SK-N-SH (cell line): ENCODE results near the gene STEAP3. TPM values are rescaled to one million over a fixed set of nuclear protein-coding genes. Genes with fewer than 3 reads are reported as not detected.

Source experiments
- CTCF ChIA-PET: fragments of 300-600, 350-600 bp; formaldehyde crosslinking; extraction: SDS; loops from one replicate; lab custom pipeline; 2021; lab: Yijun Ruan, JAX
- POLR2A ChIA-PET: fragments of 350-600 bp; sonication (Branson Sonifier 250); formaldehyde crosslinking; extraction: SDS; loops from one replicate; lab custom pipeline; 2020; ENCODE audit warnings: antibody characterized with exemption, inconsistent platforms; lab: Yijun Ruan, JAX
- DNase-seq: peaks from one replicate; pipeline ENCODE4 v3.0.0; 2012
- H2AFZ ChIP-seq: fragments of 200-600 bp; sonication (generic); 2 replicates; pipeline ENCODE4 v1.8.1; 2016; ENCODE audit warnings: antibody characterized with exemption, mild to moderate bottlenecking, low read depth
- H3F3A ChIP-seq: fragments of 200-600 bp; sonication (generic); replicated peaks from 2 replicates; pipeline ENCODE3; 2016; ENCODE audit warnings: antibody characterized with exemption, mild to moderate bottlenecking; ENCODE audit not compliant: insufficient read depth
- H3K27ac ChIP-seq, 2 experiments: fragments of 200-500 bp in 1 of 2; fragments of 200-600 bp in 1 of 2; sonication (Bioruptor generic) in 1 of 2; sonication (generic), shearing (Covaris generic) in 1 of 2; 2 replicates each; pipeline versions ENCODE4 v1.5.1 to v1.6.1; 2014 to 2016; ENCODE audit warnings: low read depth in 2 of 2, inconsistent platforms in 1 of 2, low read length in 1 of 2, mild to moderate bottlenecking in 1 of 2, mixed read lengths in 1 of 2
- H3K27me3 ChIP-seq: fragments of 200-600 bp; sonication (generic), shearing (Covaris generic); 2 replicates; pipeline ENCODE4 v1.6.1; 2016; ENCODE audit warnings: mixed run types; ENCODE audit not compliant: insufficient read depth
- H3K36me3 ChIP-seq, 2 experiments: fragments of 200-500 bp in 1 of 2; fragments of 200-600 bp in 1 of 2; sonication (Bioruptor generic) in 1 of 2; sonication (generic) in 1 of 2; replicated peaks in 1 of 2; 2 replicates each; pipeline versions ENCODE3 to v1.5.1; 2014 to 2016; ENCODE audit warnings: low read length in 1 of 2, mild to moderate bottlenecking in 1 of 2; ENCODE audit not compliant: insufficient read depth in 2 of 2, control insufficient read depth in 1 of 2
- H3K4me1 ChIP-seq, 2 experiments: fragments of 200-500 bp in 1 of 2; fragments of 200-600 bp in 1 of 2; sonication (Bioruptor generic) in 1 of 2; sonication (generic), shearing (Covaris generic) in 1 of 2; 2 replicates each; pipeline versions ENCODE4 v1.5.1 to v1.6.1; 2014 to 2016; ENCODE audit warnings: low read depth in 1 of 2, low read length in 1 of 2, mixed run types in 1 of 2; ENCODE audit not compliant: insufficient read depth in 2 of 2, control insufficient read depth in 1 of 2
- H3K4me2 ChIP-seq: fragments of 200-600 bp; sonication (generic), shearing (Covaris generic); 2 replicates; pipeline ENCODE4 v1.6.1; 2017; ENCODE audit warnings: mixed run types
- H3K4me3 ChIP-seq, 2 experiments: fragments of 200-500 bp in 1 of 2; fragments of 200-600 bp in 1 of 2; sonication (Bioruptor generic) in 1 of 2; sonication (generic), shearing (Covaris generic) in 1 of 2; 2 replicates each; pipeline versions ENCODE4 v1.5.1 to v1.8.1; 2014 to 2016; ENCODE audit warnings: low read depth in 2 of 2, inconsistent platforms in 1 of 2, low read length in 1 of 2, mild to moderate bottlenecking in 1 of 2, mixed read lengths in 1 of 2, moderate library complexity in 1 of 2
- H3K79me2 ChIP-seq: fragments of 200-600 bp; sonication (generic); 2 replicates; pipeline ENCODE4 v1.8.1; 2017; ENCODE audit warnings: mild to moderate bottlenecking; ENCODE audit not compliant: insufficient read depth
- H3K9ac ChIP-seq: fragments of 200-600 bp; sonication (generic); 2 replicates; pipeline ENCODE4 v1.6.1; 2017; ENCODE audit warnings: mixed run types
- H3K9me2 ChIP-seq: fragments of 200-600 bp; sonication (generic); 2 replicates; pipeline ENCODE4 v1.6.1; 2017; ENCODE audit warnings: mixed run types
- H3K9me3 ChIP-seq: fragments of 200-600 bp; sonication (generic); 2 replicates; pipeline ENCODE4 v1.6.1; 2017; ENCODE audit warnings: mixed run types, mild to moderate bottlenecking, moderate library complexity
- H4K20me1 ChIP-seq: fragments of 200-600 bp; sonication (generic); 2 replicates; pipeline ENCODE4 v1.6.1; 2017; ENCODE audit warnings: mild to moderate bottlenecking, mixed run types; ENCODE audit not compliant: insufficient read depth
- CHD2 ChIP-seq: fragments of 150-350 bp; IDR thresholded peaks from 2 replicates; pipeline ENCODE4 v1.6.1; 2018; ENCODE audit warnings: low read length; ENCODE audit not compliant: partially characterized antibody
- CTCF ChIP-seq: fragments of 200-600 bp; sonication (generic); IDR thresholded peaks from 2 replicates; pipeline ENCODE4 v1.6.1; 2017; ENCODE audit warnings: antibody characterized with exemption, mild to moderate bottlenecking, moderate library complexity
- ELF1 ChIP-seq: IDR thresholded peaks from 2 replicates; pipeline ENCODE4 v1.4.0; 2012
- FOSL2 ChIP-seq: IDR thresholded peaks from 2 replicates; pipeline ENCODE4 v1.4.0; 2012; ENCODE audit warnings: low read depth, mild to moderate bottlenecking, moderate library complexity, borderline replicate concordance
- FOXJ3 ChIP-seq: sonication (generic); formaldehyde crosslinking; IDR thresholded peaks from 2 replicates; pipeline ENCODE4 v1.5.1; 2020; ENCODE audit warnings: mild to moderate bottlenecking, missing genetic modification reagents
- GATA2 ChIP-seq: sonication (generic); formaldehyde crosslinking; IDR thresholded peaks from 2 replicates; pipeline ENCODE4 v1.5.0; 2020; ENCODE audit warnings: mild to moderate bottlenecking, missing genetic modification reagents
- IRF3 ChIP-seq: fragments of 150-350 bp; IDR thresholded peaks from 2 replicates; pipeline ENCODE4 v1.6.1; 2016; ENCODE audit warnings: mild to moderate bottlenecking, low read depth, low read length
- NFIC ChIP-seq: IDR thresholded peaks from 2 replicates; pipeline ENCODE4 v1.4.0; 2012; ENCODE audit warnings: borderline replicate concordance
- PBX3 ChIP-seq: IDR thresholded peaks from 2 replicates; pipeline ENCODE4; 2012
- RAD21 ChIP-seq: IDR thresholded peaks from 2 replicates; pipeline ENCODE4 v1.6.1; 2012; ENCODE audit warnings: mild to moderate bottlenecking, low read length
- RXRA ChIP-seq: IDR thresholded peaks from 2 replicates; pipeline ENCODE4 v1.4.0; 2012; ENCODE audit warnings: low read depth, mild to moderate bottlenecking, borderline replicate concordance
- SIN3A ChIP-seq: IDR thresholded peaks from 2 replicates; pipeline ENCODE4 v1.6.1; 2012; ENCODE audit warnings: low read depth, mild to moderate bottlenecking, low read length, moderate library complexity, borderline replicate concordance
- TAF1 ChIP-seq: IDR thresholded peaks from 2 replicates; pipeline ENCODE4 v1.6.1; 2012; ENCODE audit warnings: low read depth, mild to moderate bottlenecking, low read length, moderate library complexity, borderline replicate concordance
- TEAD4 ChIP-seq: IDR thresholded peaks from 2 replicates; pipeline ENCODE4 v1.4.0; 2012; ENCODE audit warnings: mild to moderate bottlenecking, borderline replicate concordance; ENCODE audit not compliant: insufficient read depth
- USF2 ChIP-seq: fragments of 150-350 bp; IDR thresholded peaks from 2 replicates; pipeline ENCODE4 v1.6.1; 2017; ENCODE audit warnings: antibody characterized with exemption, low read length, low read depth, borderline replicate concordance
- YY1 ChIP-seq: IDR thresholded peaks from 2 replicates; pipeline ENCODE4 v1.4.0; 2012; ENCODE audit warnings: low read depth, mild to moderate bottlenecking
- ZBTB33 ChIP-seq: IDR thresholded peaks from 2 replicates; pipeline ENCODE4 v1.4.0; 2012; ENCODE audit warnings: low read depth, borderline replicate concordance
- WGBS: methylation state at CpG from one replicate; pipeline ENCODE4 v1.1.6; 2017; ENCODE audit warnings: low lambda C conversion rate; 5-methylcytosine and 5-hydroxymethylcytosine counted together
- polyA plus RNA-seq, 3 experiments: library from polyadenylated mRNA; depleted of rRNA; stranded (reverse); fragments of >200 nt; gene quantifications; 2 replicates each; pipeline ENCODE4 v1.2.3, GENCODE V29; 2012

Gene STEAP3
- polyA plus RNA-seq, 1 of the 3 experiments (the other 2 are of a cell fraction) = 30.6 TPM

GRCh38 chr2:119192893-119193292 is 30.7 kb upstream of the STEAP3 start:
- Histone ChIP-seq H3K9me2 (no peaks in the 10 kb centered on the region), H4K20me1 (no peaks in the 10 kb centered on the region), H3F3A (no peaks in the 10 kb centered on the region), H3K27me3 (no peaks in the 10 kb centered on the region), H3K4me3 (no peak overlapping the region), H2AFZ (no peak overlapping the region), H3K9ac (no peak overlapping the region), H3K9me3 (no peaks in the 10 kb centered on the region), H3K36me3 (no peaks in the 10 kb centered on the region), H3K4me2 (no peak overlapping the region), H3K27ac (no peak overlapping the region), H3K4me1 (no peaks in the 10 kb centered on the region), H3K79me2 (no peaks in the 10 kb centered on the region)
- ChIA-PET POLR2A (no interaction called here), CTCF (interaction anchor here (0.9 to 1.5 kb wide), 3 partner anchors 26 to 71 kb away, joined by 3 read pairs; no protein-coding TSS in a partner anchor)
- DNase-seq = no peak
- 63% methylated on average over 6 of the region's 6 CpGs for WGBS
- TF ChIP-seq ZBTB33 (no peak), FOXJ3 (CRISPR knock-in tag) (no peak), RXRA (no peak), CHD2 (no peak), SIN3A (no peak), PBX3 (no peak), NFIC (no peak), USF2 (no peak), RAD21 (no peak), ELF1 (no peak), YY1 (no peak), FOSL2 (no peak), CTCF (no peak), TEAD4 (no peak), TAF1 (no peak), IRF3 (no peak), GATA2 (CRISPR knock-in tag) (no peak)
